Ramos (cell line): ENCODE measurements around the gene DUSP14.

Experiments
- in situ Hi-C: fragments of 300-500 bp; cut with MboI; formaldehyde crosslinking; loops from one replicate; pipeline ENCODE4 v1.14.3; 2022; ENCODE audit warnings: low sequenced_read_pairs; ENCODE audit not compliant: unreplicated experiment

DUSP14 gene

GRCh38 chr17:37547986-37548385 is 58.3 kb downstream of the DUSP14 start:
- in situ Hi-C loops: no loop called here

- in situ Hi-C loops: no loop called here
Observed at GRCh38 chr17:37551788-37552187, 62.1 kb downstream of the DUSP14 start.

- in situ Hi-C loops: no loop called here
Observed at GRCh38 chr17:37553401-37553966, 63.8 kb downstream of the DUSP14 start.

- in situ Hi-C loops: no loop called here
Observed at GRCh38 chr17:37555386-37555785, 65.7 kb downstream of the DUSP14 start.

GRCh38 chr17:37557482-37557881 is 67.8 kb downstream of the DUSP14 start:
- in situ Hi-C loops: no loop called here

- in situ Hi-C loops: no loop called here
Observed at GRCh38 chr17:37558299-37558698, 68.6 kb downstream of the DUSP14 start.

- in situ Hi-C loops: no loop called here
Observed at GRCh38 chr17:37562016-37562745, 72.5 kb downstream of the DUSP14 start.
